Panc1 (cell line): ENCODE results near the gene APLP1. TPM values are rescaled to one million over a fixed set of nuclear protein-coding genes. Genes with fewer than 3 reads are reported as not detected.

Source experiments
- ATAC-seq: fragments of 200-7000 bp; cut with Tn5 transposase; 2 replicates; pipeline ENCODE4 v1.9.1; 2020; ENCODE audit warnings: mild to moderate bottlenecking, moderate library complexity
- BruUV-seq: library from RNA; stranded (reverse); fragments of 400-500 nt; replicated peaks from 2 replicates; lab custom pipeline; 2021; lab: Mats Ljungman, UMichigan
- CTCF ChIA-PET: fragments of 300-600 bp; sonication (Branson Sonifier 250); formaldehyde crosslinking; loops from one replicate; lab custom pipeline; 2022; ENCODE audit warnings: antibody characterized with exemption; lab: Charles Lee
- POLR2A ChIA-PET: fragments of 300-600 bp; sonication (Branson Sonifier 250); formaldehyde crosslinking; loops from one replicate; lab custom pipeline; 2022; ENCODE audit warnings: antibody characterized with exemption; lab: Charles Lee
- DNase-seq: peaks from one replicate; pipeline ENCODE4 v3.0.0-alpha.2; 2010; ENCODE audit warnings: low read depth, low spot score
- H3K27ac ChIP-seq: 2 replicates; pipeline ENCODE4 v1.5.1; 2011; ENCODE audit warnings: mild to moderate bottlenecking, low read length, inconsistent platforms
- H3K27me3 ChIP-seq: fragments of 200-500 bp; sonication (Bioruptor generic); 2 replicates; pipeline ENCODE4 v1.6.0; 2014; ENCODE audit warnings: low read length, inconsistent platforms; ENCODE audit not compliant: control insufficient read depth, insufficient read depth
- H3K36me3 ChIP-seq: fragments of 200-500 bp; sonication (Bioruptor generic); 2 replicates; pipeline ENCODE4 v1.5.1; 2014; ENCODE audit warnings: inconsistent platforms, mild to moderate bottlenecking, low read length, moderate library complexity; ENCODE audit not compliant: control insufficient read depth, insufficient read depth
- H3K4me1 ChIP-seq: 2 replicates; pipeline ENCODE4 v1.5.1; 2011; ENCODE audit warnings: inconsistent platforms, mild to moderate bottlenecking, low read length, moderate library complexity; ENCODE audit not compliant: control insufficient read depth, insufficient read depth
- H3K4me3 ChIP-seq, 2 experiments: 2 replicates each; pipeline ENCODE4 v1.5.1; 2011 to 2012; ENCODE audit warnings: low read depth in 2 of 2, low read length in 2 of 2, mild to moderate bottlenecking in 2 of 2, inconsistent platforms in 1 of 2, moderate library complexity in 1 of 2
- H3K9me3 ChIP-seq: fragments of 200-500 bp; sonication (Bioruptor generic); 2 replicates; pipeline ENCODE4 v1.5.1; 2014; ENCODE audit warnings: low read depth, mild to moderate bottlenecking, inconsistent platforms, low read length, moderate library complexity; ENCODE audit not compliant: control insufficient read depth, insufficient read depth
- CTCF ChIP-seq: fragments of 450-650 bp; IDR thresholded peaks from 2 replicates; pipeline ENCODE4 v1.5.1; 2017; ENCODE audit warnings: mild to moderate bottlenecking
- POLR2AphosphoS5 ChIP-seq: IDR thresholded peaks from 2 replicates; pipeline ENCODE4 v1.6.1; 2012; ENCODE audit warnings: mild to moderate bottlenecking, low read depth, low read length, moderate library complexity
- SIN3A ChIP-seq: IDR thresholded peaks from 2 replicates; pipeline ENCODE4 v1.6.1; 2012; ENCODE audit warnings: low read depth, mild to moderate bottlenecking, low read length, moderate library complexity, borderline replicate concordance; ENCODE audit not compliant: insufficient read depth
- TCF7L2 ChIP-seq: IDR thresholded peaks from 2 replicates; pipeline ENCODE4 v1.6.1; 2011; ENCODE audit warnings: mild to moderate bottlenecking, low read depth, low read length, inconsistent platforms
- in situ Hi-C: cut with HindIII; loops from 2 replicates; pipeline ENCODE4 v1.10.0; 2016; ENCODE audit warnings: low sequenced_read_pairs, low pct_unique_long_range_greater_than_20kb
- intact Hi-C: fragments of 100-400 bp; cut with micrococcal nuclease; formaldehyde crosslinking; loops from one replicate; pipeline ENCODE4 v1.10.0; 2022; ENCODE audit not compliant: unreplicated experiment
- total RNA-seq: library from RNA; stranded (reverse); gene quantifications from one replicate; pipeline ENCODE4 v1.2.1, GENCODE V29; 2021; ENCODE audit not compliant: unreplicated experiment
- TF ChIP-seq, protein P1 (sequence below), 2 experiments: IDR thresholded peaks; 2 replicates each; pipeline ENCODE4 v1.6.1; 2011 to 2012; ENCODE audit warnings: low read depth in 2 of 2, control low read depth in 1 of 2, low read length in 1 of 2, mild to moderate bottlenecking in 1 of 2, moderate library complexity in 1 of 2; ENCODE audit not compliant: insufficient read depth in 1 of 2

The APLP1 gene
- total RNA-seq, 1 experiment from 2014 or later: 74.6 TPM

DNA sequence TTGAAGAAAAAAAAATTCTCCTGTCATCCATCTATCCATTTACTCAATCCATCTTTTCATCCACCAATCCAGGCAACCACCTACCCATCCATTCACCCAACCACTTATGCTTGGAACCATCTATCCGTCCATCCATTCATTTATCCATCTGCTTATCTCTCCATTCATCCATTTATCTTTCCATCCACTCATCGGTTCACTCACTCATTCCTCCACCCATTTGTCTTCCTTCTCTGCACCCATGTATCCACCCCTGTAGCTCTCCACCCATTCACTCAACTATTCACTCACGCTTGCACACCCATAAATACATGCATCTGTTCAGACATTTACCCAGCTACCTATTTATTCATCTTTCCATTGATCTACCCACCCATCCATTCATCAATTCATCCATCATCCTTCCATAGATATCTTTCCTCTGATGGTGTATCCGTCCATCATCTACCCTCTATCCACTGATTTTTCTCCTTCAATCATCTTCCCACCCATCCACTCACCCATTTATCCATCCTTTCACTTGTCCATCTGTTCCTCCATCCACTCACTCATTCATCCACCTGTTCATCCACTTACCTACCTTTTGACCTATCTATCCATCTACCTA, 25.6 kb upstream of the APLP1 start:
- ATAC-seq (no peak), DNase-seq (no peak)
- no peak overlapping the region for H3K4me3 ChIP-seq
- H3K36me3 ChIP-seq: no peaks in the 10 kb centered on the region
- in situ Hi-C loops (no loop called here), intact Hi-C loops (no loop called here)
- no peaks in the 10 kb centered on the region for H3K9me3 ChIP-seq
- ChIA-PET CTCF (interaction anchor here (0.6 kb wide), 1 partner anchor 23 kb away, joined by 4 read pairs; no protein-coding TSS in a partner anchor), POLR2A (no interaction called here)
- BruUV-seq: no TSS peak
- no peak for TF ChIP-seq TCF7L2
- TF ChIP-seq CTCF: no peak
- no peak for TF ChIP-seq POLR2AphosphoS5
- TF ChIP-seq, protein P1, sequence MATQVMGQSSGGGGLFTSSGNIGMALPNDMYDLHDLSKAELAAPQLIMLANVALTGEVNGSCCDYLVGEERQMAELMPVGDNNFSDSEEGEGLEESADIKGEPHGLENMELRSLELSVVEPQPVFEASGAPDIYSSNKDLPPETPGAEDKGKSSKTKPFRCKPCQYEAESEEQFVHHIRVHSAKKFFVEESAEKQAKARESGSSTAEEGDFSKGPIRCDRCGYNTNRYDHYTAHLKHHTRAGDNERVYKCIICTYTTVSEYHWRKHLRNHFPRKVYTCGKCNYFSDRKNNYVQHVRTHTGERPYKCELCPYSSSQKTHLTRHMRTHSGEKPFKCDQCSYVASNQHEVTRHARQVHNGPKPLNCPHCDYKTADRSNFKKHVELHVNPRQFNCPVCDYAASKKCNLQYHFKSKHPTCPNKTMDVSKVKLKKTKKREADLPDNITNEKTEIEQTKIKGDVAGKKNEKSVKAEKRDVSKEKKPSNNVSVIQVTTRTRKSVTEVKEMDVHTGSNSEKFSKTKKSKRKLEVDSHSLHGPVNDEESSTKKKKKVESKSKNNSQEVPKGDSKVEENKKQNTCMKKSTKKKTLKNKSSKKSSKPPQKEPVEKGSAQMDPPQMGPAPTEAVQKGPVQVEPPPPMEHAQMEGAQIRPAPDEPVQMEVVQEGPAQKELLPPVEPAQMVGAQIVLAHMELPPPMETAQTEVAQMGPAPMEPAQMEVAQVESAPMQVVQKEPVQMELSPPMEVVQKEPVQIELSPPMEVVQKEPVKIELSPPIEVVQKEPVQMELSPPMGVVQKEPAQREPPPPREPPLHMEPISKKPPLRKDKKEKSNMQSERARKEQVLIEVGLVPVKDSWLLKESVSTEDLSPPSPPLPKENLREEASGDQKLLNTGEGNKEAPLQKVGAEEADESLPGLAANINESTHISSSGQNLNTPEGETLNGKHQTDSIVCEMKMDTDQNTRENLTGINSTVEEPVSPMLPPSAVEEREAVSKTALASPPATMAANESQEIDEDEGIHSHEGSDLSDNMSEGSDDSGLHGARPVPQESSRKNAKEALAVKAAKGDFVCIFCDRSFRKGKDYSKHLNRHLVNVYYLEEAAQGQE (IDR thresholded peaks at IDR 0.05; ENCODE audit: insufficient read depth in 1 of 2, low read depth in 2 of 2, low read length in 1 of 2): no peak
- no peak for TF ChIP-seq SIN3A
- H3K27me3 ChIP-seq: no peaks in the 10 kb centered on the region
- no peak overlapping the region for H3K27ac ChIP-seq
- H3K4me1 ChIP-seq: peaks cover 11% of the 10 kb centered on the region

DNA sequence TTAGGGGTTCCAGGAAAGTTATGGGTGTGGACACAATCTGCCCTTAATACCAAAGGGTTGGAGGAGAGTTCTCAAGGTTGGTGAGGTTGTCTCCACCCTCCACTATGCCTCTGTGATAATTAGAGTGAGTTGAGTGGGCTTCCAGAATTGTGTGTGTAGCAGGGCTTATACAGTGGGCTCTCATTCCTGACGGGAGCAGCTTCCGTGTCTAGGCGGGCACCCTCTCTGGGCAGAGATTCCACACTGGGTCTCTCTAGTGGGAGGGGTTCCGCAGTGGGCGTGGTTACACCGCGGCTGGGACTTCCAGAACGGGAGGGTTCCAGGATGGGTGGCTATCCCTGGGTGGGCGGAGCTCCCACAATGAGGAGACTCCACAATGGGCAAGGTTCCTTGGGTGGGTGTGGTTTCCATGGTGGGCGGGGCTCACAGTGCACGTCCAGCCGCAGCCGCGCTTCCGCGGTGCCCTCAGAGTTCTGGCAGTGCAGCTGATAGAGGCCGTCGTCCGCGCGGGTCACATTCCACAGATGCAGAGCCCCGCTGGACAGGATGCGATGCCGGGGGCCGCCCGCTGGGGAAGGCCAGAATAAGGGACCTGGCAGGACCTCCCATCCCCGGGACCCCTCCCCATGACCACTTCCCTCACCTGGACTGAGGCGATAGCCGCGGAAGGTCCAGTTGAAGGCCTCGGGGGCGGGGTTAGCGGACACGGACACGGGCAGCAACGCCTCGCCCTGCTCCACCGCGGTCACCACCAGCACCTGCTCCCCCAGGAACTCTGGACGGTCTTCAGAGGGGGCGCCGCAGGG, 24.5 kb upstream of the APLP1 start:
- no peaks in the 10 kb centered on the region for H3K9me3 ChIP-seq
- no TSS peak for BruUV-seq
- ATAC-seq: no peak
- H3K4me1 ChIP-seq: peaks cover 11% of the 10 kb centered on the region
- no peak overlapping the region for H3K27ac ChIP-seq
- POLR2A ChIA-PET: interaction anchor here (0.5 kb wide), 1 partner anchor 45 kb away, joined by 4 read pairs; no protein-coding TSS in a partner anchor
- TF ChIP-seq CTCF: no peak
- no peak for TF ChIP-seq SIN3A
- no peak for TF ChIP-seq POLR2AphosphoS5
- TF ChIP-seq TCF7L2: no peak
- TF ChIP-seq, protein P1 (IDR thresholded peaks at IDR 0.05; ENCODE audit: insufficient read depth in 1 of 2, low read depth in 2 of 2, low read length in 1 of 2): no peak
- CTCF ChIA-PET: interaction anchor here (0.5 to 0.6 kb wide), 2 partner anchors 26 to 149 kb away, joined by 3 read pairs; no protein-coding TSS in a partner anchor
- in situ Hi-C loops: no loop called here
- no peaks in the 10 kb centered on the region for H3K36me3 ChIP-seq
- DNase-seq: no peak
- H3K4me3 ChIP-seq: no peak overlapping the region
- intact Hi-C loops: no loop called here
- no peaks in the 10 kb centered on the region for H3K27me3 ChIP-seq
